Mucosa of descending colon (tissue), 3 donors: ENCODE results near the gene WDR86. TPM values are rescaled to one million over a fixed set of nuclear protein-coding genes. Genes with fewer than 3 reads are reported as not detected.

ENCODE experiments used
- ATAC-seq: fragments of 200-7000 bp; cut with Tn5 transposase; one replicate; pipeline ENCODE4 v1.9.1; 2020; ENCODE audit warnings: mild to moderate bottlenecking, moderate library complexity
- DNase-seq, 3 donors: peaks; one replicate each; pipeline ENCODE4 v3.0.0-alpha.2; 2020
- H3K36me3 ChIP-seq: fragments of 200-600 bp; one replicate; pipeline ENCODE4 v1.8.0; 2021; ENCODE audit warnings: low read depth, mild to moderate bottlenecking
- H3K4me1 ChIP-seq: fragments of 200-600 bp; one replicate; pipeline ENCODE4 v1.8.0; 2021; ENCODE audit warnings: low read depth, mild to moderate bottlenecking
- H3K4me3 ChIP-seq: fragments of 200-600 bp; one replicate; pipeline ENCODE4 v1.8.0; 2021; ENCODE audit warnings: mild to moderate bottlenecking
- H3K9me3 ChIP-seq: fragments of 200-600 bp; one replicate; pipeline ENCODE4 v1.8.0; 2021; ENCODE audit warnings: mild to moderate bottlenecking
- CTCF ChIP-seq: fragments of 200-600 bp; IDR thresholded peaks from one replicate; pipeline ENCODE4 v1.8.0; 2022; ENCODE audit warnings: antibody characterized with exemption, mild to moderate bottlenecking
- intact Hi-C, 2 donors: fragments of 100-400 bp; cut with DNase I in 1 of 2; cut with micrococcal nuclease in 1 of 2; formaldehyde crosslinking; loops; one replicate each; pipeline versions ENCODE4 v1.11.0 to v1.11.1; 2022; cut with DNase I, micrococcal nuclease
- total RNA-seq, 3 donors: library from RNA; stranded (reverse); fragmentation: NEBNext Ultra II Directional in 2 of 3; extraction: Animal tissue kit (Norgen Biotek cat#: 25700) in 2 of 3; gene quantifications; one replicate each; pipeline versions ENCODE4 v1.2.1 to v1.2.4, GENCODE V29; 2021 to 2023
- donor health status: DM: no; HTN: no; CAD: no; lungs with moderate emphysema.
- donor health status: DM: no; HTN: no; CAD: no.
- donor health status: DM: no; HTN: yes; CAD: no.

The WDR86 gene
- total RNA-seq, 3 donors from 2014 or later, result 0.38 to 16.6 (median 1.2) TPM

DNA sequence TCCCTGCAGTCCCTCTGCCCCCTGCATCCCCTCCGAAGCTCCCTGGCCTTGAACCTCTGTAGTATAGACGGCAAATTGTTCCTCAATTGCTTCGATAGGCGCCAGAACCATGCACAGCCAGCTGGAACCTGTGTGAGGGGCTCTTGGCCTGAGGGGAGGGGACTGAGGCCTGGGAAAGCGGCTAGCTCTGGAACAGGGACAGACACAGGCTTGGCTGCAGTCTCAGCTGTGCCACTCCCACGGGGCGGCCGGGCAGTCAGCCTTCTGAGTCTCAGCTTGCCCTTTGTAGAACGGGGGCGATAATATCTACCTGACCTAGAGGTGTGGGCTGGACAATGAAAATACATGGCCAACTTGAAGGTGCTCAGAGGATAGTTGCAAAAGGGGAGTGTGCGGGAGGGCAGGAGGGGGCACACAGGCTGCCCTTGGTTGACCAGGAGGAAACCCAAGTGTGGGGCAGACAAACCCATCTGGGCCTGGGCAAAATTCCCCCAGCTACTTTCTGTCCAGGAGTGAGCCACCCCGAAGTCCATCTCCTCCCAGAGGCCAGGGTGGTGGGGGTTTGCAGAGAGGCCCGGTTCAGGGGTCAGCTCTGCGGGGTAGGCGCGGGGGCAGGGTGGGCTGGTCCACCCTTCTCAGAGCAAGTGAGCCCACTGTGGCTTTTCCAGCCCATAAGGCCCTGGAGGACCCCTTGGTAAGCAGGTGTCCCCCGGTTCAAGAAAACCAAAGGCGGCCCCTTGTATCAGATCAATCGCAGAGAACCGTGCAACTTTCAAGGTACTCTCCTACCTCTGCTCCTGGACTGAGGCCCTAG is 25.5 kb upstream of the WDR86 start:
- H3K36me3 ChIP-seq, result no peaks in the 10 kb centered on the region
- TF ChIP-seq CTCF, result no peak
- peaks cover 7% of the 10 kb centered on the region for H3K4me1 ChIP-seq
- no peak overlapping the region for H3K4me3 ChIP-seq
- intact Hi-C loops, result no loop called here
- DNase-seq (no peak), ATAC-seq (no peak)
- no peaks in the 10 kb centered on the region for H3K9me3 ChIP-seq

GRCh38 chr7:151434549-151434948 is 24.7 kb upstream of the WDR86 start:
- peaks cover under 1% of the 10 kb centered on the region for H3K4me1 ChIP-seq

DNA sequence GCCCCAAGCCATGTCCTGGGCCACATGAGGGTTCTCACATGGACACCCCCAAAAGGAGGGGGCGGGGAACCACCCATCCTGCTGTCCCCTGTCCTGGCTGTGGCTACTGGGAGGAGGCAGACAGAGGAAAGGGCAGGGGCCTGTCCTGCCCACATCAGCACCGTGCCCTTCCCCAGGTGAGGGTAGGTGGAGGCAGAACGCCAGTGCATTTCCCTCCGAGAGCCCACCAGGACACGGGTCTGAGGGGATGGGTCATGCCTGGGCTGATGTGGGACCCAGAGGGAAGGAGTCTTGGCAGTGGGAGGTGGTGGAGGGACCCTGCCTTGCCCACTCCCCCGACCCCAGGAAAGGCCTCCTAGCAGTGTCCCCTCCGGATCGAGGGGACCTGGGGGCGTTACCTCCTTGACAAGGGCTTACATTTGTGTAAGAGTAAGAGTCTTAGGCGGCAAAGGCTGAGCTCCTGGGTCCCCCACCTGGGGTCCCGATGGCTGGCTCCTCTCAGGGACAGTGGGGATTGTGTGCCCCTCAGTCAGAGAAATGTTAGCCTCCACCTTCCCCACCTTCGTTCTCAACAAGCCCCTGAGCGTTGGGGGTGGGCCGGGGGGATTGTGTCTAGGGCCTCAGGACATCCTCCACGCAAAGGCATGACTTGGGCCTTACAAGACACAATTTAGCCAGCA is 24.0 kb upstream of the WDR86 start:
- Histone ChIP-seq H3K36me3 (no peaks in the 10 kb centered on the region), H3K4me1 (no peaks in the 10 kb centered on the region), H3K4me3 (no peak overlapping the region), H3K9me3 (no peaks in the 10 kb centered on the region)
- TF ChIP-seq CTCF, result no peak
- ATAC-seq (no peak), DNase-seq (no peak)
- intact Hi-C loops, result no loop called here

More at GRCh38 chr7:151434549-151434948, 24.7 kb upstream of the WDR86 start:
- no peak for ATAC-seq
- Histone ChIP-seq H3K4me3 (no peak overlapping the region), H3K9me3 (no peaks in the 10 kb centered on the region), H3K36me3 (no peaks in the 10 kb centered on the region)
- no peak for DNase-seq
- intact Hi-C loops, result no loop called here
- no peak for TF ChIP-seq CTCF

DNA sequence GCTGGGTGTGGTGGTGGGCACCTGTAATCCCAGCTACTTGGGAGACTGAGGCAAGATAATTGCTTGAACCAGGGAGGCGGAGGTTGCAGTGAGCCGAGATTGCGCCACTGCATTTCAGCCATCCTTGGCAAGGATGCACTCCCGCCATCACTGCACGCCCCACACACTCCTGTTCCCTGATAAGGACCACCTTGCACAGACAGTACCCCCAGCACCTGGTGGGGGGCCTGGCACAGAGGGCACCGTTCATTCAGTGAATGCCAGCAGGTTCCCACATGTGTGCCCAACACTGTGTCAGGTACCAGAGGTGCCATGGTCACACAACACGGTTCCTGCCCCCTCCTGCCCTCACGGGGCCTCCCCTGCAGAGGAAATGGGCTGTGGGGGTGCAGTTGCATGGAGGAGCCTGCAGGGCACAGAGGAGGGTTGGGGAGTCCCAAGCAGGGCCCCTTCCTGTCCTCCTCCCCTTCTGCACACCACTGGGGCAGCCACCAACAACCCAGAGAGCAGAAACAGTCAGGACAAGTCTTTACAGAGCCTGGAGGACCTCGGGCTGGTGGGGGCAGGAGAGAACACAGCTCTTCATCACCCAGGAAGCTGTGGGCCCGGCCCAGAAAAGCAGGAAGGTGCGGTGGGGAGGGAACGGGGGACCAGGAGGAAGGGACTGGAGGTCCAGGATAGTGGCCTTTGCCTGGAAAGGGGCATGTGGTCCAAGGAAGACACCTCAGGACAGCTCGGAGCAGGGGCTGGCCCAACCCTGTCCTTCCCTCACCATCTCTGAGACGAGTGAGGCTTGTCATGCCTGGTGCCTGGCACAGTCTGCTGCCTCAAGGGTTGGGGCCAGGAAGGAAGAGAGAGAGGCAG is 23.1 kb upstream of the WDR86 start:
- Histone ChIP-seq H3K4me3 (no peak overlapping the region), H3K4me1 (no peaks in the 10 kb centered on the region), H3K9me3 (no peaks in the 10 kb centered on the region), H3K36me3 (no peaks in the 10 kb centered on the region)
- TF ChIP-seq CTCF, result no peak
- no peak for DNase-seq
- ATAC-seq, result peak; percentile 26
- intact Hi-C loops, result no loop called here

DNA sequence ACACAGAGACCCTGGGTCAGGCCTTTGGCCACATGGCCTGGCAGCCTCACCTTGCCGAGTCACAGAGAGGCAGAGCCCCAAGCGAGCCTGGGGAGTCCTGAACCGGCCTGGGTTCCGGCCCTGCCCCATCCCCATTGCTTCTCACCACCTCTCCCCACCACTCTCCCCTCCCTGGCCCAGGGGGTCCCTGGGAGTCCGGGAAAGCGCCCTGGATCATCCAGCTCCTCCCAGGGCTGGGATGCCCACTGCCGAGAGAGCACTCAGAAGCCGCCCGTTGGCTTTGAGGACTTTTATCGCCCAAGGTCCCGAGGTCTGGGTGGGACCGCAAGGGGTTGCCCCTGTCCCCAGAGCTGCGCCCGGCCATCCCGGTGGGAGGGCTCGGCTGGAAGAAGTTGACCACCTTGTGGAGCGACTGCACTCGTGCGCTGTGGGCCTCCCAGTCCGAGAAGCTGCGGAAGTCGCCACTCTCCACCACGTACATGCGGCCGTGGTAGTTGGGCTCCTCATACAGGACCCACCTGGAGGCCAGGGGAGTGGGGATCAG is 22.0 kb upstream of the WDR86 start:
- Histone ChIP-seq H3K4me1 (peaks cover under 1% of the 10 kb centered on the region), H3K36me3 (no peaks in the 10 kb centered on the region), H3K9me3 (no peaks in the 10 kb centered on the region), H3K4me3 (no peak overlapping the region)
- TF ChIP-seq CTCF, result no peak
- no peak for ATAC-seq
- intact Hi-C loops, result no loop called here
- no peak for DNase-seq
